Suprapubic skin (tissue), 3 donors: Measurements from ENCODE around the gene ANKS1A.

Experiments
- CTCF ChIP-seq, 2 donors: fragments of 200-600 bp in 1 of 2; fragments of 450-650 bp in 1 of 2; sonication (generic) in 1 of 2; IDR thresholded peaks; one replicate each; pipeline ENCODE4 v1.5.1; 2016 to 2019; ENCODE audit warnings: antibody characterized with exemption in 2 of 2, mild to moderate bottlenecking in 1 of 2, moderate library complexity in 1 of 2
- EP300 ChIP-seq: sonication (generic); formaldehyde crosslinking; IDR thresholded peaks from one replicate; pipeline ENCODE4 v1.6.1; 2017; ENCODE audit warnings: antibody characterized with exemption

- TF ChIP-seq CTCF (IDR thresholded peaks at IDR 0.05) (no peak), EP300 (no peak)
Measured at GRCh38 chr6:34964564-34964963, 75.5 kb downstream of the ANKS1A start.
